ENCODE data around the gene TMC2. TPM values are rescaled to one million over a fixed set of nuclear protein-coding genes. Genes with fewer than 3 reads are reported as not detected.
"Not testable (repeated sequence)": the region's sequence is repeated elsewhere in the genome, so short reads cannot be mapped to it uniquely, and the experiment has no call there.

TMC2 gene
- total RNA-seq, 1 donor from 2014 or later = 1.4 TPM

GRCh38 chr20:2658414-2659354, 122.3 kb downstream of the TMC2 start:
- no peak for DNase-seq (ENCODE audit: low spot score)

GRCh38 chr20:2659547-2659946, 123.2 kb downstream of the TMC2 start:
- DNase-seq (ENCODE audit: low spot score) = no peak

- no peak for DNase-seq (ENCODE audit: low spot score)
These were observed 127.1 kb downstream of the TMC2 start for GRCh38 chr20:2663364-2663886.

GRCh38 chr20:2663887-2664719, 127.7 kb downstream of the TMC2 start, which contains the start of gene IDH3B:
Gene IDH3B (minus strand): TSS chr20:2664216. CDS start chr20:2664188, 28 bp downstream.
- DNase-seq (ENCODE audit: low spot score) = peak; percentile 95

- no peak for DNase-seq (ENCODE audit: low spot score)
These were observed 135.6 kb downstream of the TMC2 start for GRCh38 chr20:2671977-2672376.

GRCh38 chr20:2672446-2672845, 136.1 kb downstream of the TMC2 start:
- DNase-seq (ENCODE audit: low spot score) = no peak

DNA sequence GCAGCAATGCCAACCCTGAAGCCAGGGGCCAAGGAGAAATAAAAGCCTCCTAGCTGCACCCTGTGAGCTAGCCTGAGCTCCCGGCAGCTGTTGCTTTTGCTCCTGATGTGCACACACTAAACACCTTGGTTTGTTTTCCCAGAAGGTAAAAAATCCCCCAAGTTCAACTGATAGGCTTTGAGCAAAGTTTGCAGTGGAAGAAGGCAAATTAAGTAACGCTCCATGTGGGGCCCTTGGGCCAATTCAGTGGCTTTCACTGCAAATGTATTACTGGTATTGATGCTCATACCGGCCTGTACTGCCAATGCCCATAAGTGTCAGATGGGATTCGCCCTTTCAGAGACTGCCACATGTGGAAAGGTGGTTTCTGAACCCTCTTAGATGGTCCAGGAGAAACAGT, 137.1 kb downstream of the TMC2 start:
- no peak for DNase-seq (ENCODE audit: low spot score)

DNA sequence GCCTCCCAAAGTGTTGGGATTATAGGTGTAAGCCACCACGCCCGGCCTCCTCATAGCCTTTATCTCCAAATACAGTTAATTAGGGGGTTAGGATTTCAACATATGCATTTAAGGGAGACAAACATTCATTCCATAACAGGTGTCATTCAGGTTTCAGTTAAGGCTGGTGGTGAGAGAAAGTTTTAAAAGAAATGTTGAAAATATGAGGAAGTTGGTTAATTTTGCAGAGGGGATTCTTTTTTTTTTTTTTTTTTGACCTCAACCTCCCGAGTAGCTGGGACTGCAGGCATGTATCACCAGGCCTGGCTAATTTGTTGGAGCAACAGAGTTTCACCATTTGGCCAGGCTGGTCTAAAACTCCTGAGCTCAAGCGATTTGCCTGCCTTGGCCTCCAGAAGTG, 143.7 kb downstream of the TMC2 start:
- DNase-seq (ENCODE audit: low spot score) = no peak

- not testable (repeated sequence) for DNase-seq (ENCODE audit: low spot score)
These were observed 145.7 kb downstream of the TMC2 start for GRCh38 chr20:2682040-2682439.

GRCh38 chr20:2684817-2685216, 148.4 kb downstream of the TMC2 start:
- not testable (repeated sequence) for DNase-seq (ENCODE audit: low spot score)

DNA sequence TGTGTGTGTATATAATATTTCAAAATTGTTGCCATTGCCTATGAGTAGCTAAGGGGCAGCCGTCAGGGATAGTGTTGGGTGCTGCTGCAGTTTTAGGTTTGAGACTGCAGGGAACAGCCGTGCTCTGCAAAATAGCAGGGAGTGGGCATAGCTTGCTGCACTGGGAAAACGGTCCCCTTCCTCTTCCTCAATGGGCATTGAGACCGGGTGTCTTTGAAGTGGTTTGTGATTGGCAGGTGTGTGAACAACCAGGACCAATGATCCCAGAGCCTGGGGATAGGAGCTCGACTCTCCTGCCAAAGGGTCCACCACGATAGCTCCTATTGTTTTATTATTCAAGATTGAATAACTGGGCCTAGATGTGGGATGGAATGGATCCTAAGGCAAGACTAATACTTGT, 151.1 kb downstream of the TMC2 start:
- no peak for DNase-seq (ENCODE audit: low spot score)

GRCh38 chr20:2688041-2688591, 151.7 kb downstream of the TMC2 start:
- peak; percentile 59 for DNase-seq (ENCODE audit: low spot score)

DNA sequence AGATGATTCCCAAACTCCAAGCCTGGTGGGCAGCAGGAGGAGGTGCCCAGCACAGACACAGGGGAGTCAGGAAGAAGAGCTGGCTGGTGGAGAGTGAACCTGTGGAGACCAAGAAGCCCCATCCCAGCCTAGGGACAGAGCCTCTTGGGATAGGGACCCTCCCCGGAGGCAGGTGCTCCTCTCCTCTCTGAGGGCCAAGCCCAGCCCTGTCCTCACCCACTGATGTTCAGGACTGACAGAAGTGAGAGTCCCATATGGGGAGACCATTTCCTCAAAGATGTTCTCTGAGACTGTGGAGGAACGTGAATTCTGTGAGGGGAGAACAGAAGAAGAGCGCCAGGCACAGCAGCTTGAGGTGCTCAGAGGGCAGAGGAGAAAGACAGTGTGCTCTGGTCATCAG, 153.8 kb downstream of the TMC2 start:
- DNase-seq (ENCODE audit: low spot score) = no peak

DNA sequence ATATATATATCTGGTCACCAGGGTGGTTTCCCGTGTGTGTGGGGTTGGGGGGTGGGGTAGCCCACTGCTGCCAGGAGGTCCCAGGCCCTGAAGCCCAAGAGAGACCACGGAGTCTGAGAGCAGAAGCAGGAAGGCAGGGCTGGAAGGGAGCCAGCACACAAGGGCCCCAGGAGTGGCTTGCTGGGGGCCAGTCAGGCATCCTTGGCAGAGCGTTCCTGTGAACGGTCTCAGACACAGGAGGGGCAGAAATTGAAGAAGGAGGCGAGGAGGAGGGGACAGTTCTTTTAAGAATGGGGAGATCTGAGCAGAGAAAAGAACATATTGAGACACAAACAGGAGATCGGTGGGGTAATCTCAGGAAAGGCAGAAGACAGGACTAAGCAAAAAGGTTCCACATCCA, 154.3 kb downstream of the TMC2 start:
- no peak for DNase-seq (ENCODE audit: low spot score)

DNA sequence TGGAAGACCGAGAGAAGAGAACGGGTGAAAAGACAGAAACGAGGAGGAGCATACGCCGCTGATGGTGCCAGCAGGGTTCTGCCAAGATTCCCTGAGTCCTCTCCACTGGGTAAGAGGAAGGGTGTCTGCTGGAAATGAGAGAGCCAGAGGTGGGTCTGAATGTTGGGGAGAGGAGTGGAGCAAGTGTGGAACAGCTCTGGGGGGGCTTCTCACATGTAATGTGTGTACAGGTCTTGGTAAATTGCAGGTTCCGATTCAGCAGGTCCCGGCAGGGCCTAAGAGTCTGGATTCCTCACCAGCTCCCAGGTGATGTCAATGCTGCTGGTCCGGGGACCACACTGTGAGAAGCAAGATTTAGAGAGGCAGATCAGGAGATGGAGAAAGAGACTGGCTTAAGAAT, 154.8 kb downstream of the TMC2 start:
- no peak for DNase-seq (ENCODE audit: low spot score)

Other genes starting within 250 kb of the TMC2 start
- not detected for gene TGM3, start 240.6 kb upstream of the TMC2 start, total RNA-seq (ENCODE audit: insufficient read depth, low replicate concordance)
- not detected for gene TGM6, start 155.7 kb upstream of the TMC2 start, total RNA-seq (ENCODE audit: insufficient read depth, low replicate concordance)
- gene SNRPB, start 65.8 kb upstream of the TMC2 start, total RNA-seq (ENCODE audit: insufficient read depth, low replicate concordance) = 85.9 TPM
- gene ZNF343, start 27.7 kb upstream of the TMC2 start, total RNA-seq (ENCODE audit: insufficient read depth, low replicate concordance) = 14.0 TPM
- gene NOP56, start 116.1 kb downstream of the TMC2 start, total RNA-seq (ENCODE audit: insufficient read depth, low replicate concordance) = 66.9 TPM
- 60.2 TPM for gene IDH3B, start 127.6 kb downstream of the TMC2 start, total RNA-seq (ENCODE audit: insufficient read depth, low replicate concordance)
- 14.4 TPM for gene EBF4, start 156.2 kb downstream of the TMC2 start, total RNA-seq (ENCODE audit: insufficient read depth, low replicate concordance)